K562 (cell line): ENCODE measurements around the gene PPP1R3A. TPM values are rescaled to one million over a fixed set of nuclear protein-coding genes. Genes with fewer than 3 reads are reported as not detected.

Experiments
- ATAC-seq: fragments of 200-7000 bp; cut with Tn5 transposase; 3 replicates; pipeline ENCODE4 v1.9.1; 2020; ENCODE audit warnings: moderate library complexity
- BruUV-seq: library from RNA; stranded (reverse); fragments of 400-500 nt; replicated peaks from 2 replicates; lab custom pipeline; 2021; lab: Mats Ljungman, UMichigan
- CTCF ChIA-PET: fragments of 300-600 bp; formaldehyde crosslinking; extraction: SDS; loops from one replicate; lab custom pipeline; 2021; ENCODE audit warnings: low intra/inter-chr PET ratio; lab: Yijun Ruan, JAX
- POLR2A ChIA-PET: fragments of 300-600, 350-650 bp; sonication (Branson Sonifier 250); formaldehyde crosslinking; extraction: SDS; loops from one replicate; lab custom pipeline; 2021; ENCODE audit warnings: antibody characterized with exemption, inconsistent platforms; lab: Yijun Ruan, JAX
- DNase-seq, 4 experiments: peaks; one replicate each; pipeline versions ENCODE4 v3.0.0 to v3.0.0-alpha.2; 2011 to 2018; ENCODE audit warnings: low spot score in 3 of 4, mixed read lengths in 3 of 4; ENCODE audit errors: extremely low read depth in 1 of 4
- FAIRE-seq: peaks from 2 replicates; lab custom pipeline; 2011; peaks lifted over from hg19 to GRCh38; lab: Jason Lieb, UNC
- H2AFZ ChIP-seq: 2 replicates; pipeline ENCODE4 v1.6.0; 2011; ENCODE audit warnings: low read depth, low read length, control low read depth, inconsistent platforms
- H3K27ac ChIP-seq: fragments of 200-600 bp; 3 replicates; pipeline ENCODE4 v1.8.0; 2011; ENCODE audit warnings: low read depth, mild to moderate bottlenecking, control low read depth, inconsistent platforms, low read length, moderate library complexity, mixed read lengths; ENCODE audit errors: extremely low read depth
- H3K27me3 ChIP-seq, 2 experiments: fragments of 300-600 bp in 1 of 2; 2 replicates in 1 of 2; 3 replicates in 1 of 2; pipeline versions ENCODE4 v1.6.0 to v1.8.0; 2011; ENCODE audit warnings: inconsistent platforms in 2 of 2, low read length in 2 of 2, mild to moderate bottlenecking in 1 of 2, mixed read lengths in 1 of 2, moderate library complexity in 1 of 2; ENCODE audit not compliant: control insufficient read depth in 2 of 2, insufficient read depth in 2 of 2
- H3K36me3 ChIP-seq: fragments of 300-600 bp; 3 replicates; pipeline ENCODE4 v1.8.0; 2011; ENCODE audit warnings: mild to moderate bottlenecking, low read length, inconsistent platforms; ENCODE audit not compliant: control insufficient read depth, insufficient read depth
- H3K4me1 ChIP-seq, 2 experiments: fragments of 200-600 bp in 1 of 2; replicated peaks in 1 of 2; 2 replicates in 1 of 2; 3 replicates in 1 of 2; pipeline versions ENCODE4 v1.5.1 to v1.8.0; 2011; ENCODE audit warnings: inconsistent platforms in 2 of 2, low read length in 2 of 2, mild to moderate bottlenecking in 1 of 2, mixed read lengths in 1 of 2, moderate library complexity in 1 of 2; ENCODE audit not compliant: control insufficient read depth in 2 of 2, insufficient read depth in 2 of 2
- H3K4me2 ChIP-seq: 2 replicates; pipeline ENCODE4 v1.6.1; 2011; ENCODE audit warnings: low read length, control low read depth, inconsistent platforms, mixed read lengths; ENCODE audit not compliant: insufficient read depth
- H3K4me3 ChIP-seq: fragments of 200-600 bp; sonication (generic), shearing (Covaris generic); 2 replicates; pipeline ENCODE4 v1.5.1; 2016; ENCODE audit warnings: control low read depth, inconsistent platforms
- H3K79me2 ChIP-seq: fragments of 200-600 bp; 3 replicates; pipeline ENCODE4 v1.8.0; 2011; ENCODE audit warnings: low read length, inconsistent platforms; ENCODE audit not compliant: control insufficient read depth, insufficient read depth
- H3K9ac ChIP-seq, 2 experiments: 2 replicates each; pipeline versions ENCODE4 v1.6.0 to v1.6.1; 2011; ENCODE audit warnings: low read depth in 2 of 2, low read length in 2 of 2, control low read depth in 1 of 2, inconsistent platforms in 1 of 2, mild to moderate bottlenecking in 1 of 2, mixed read lengths in 1 of 2; ENCODE audit not compliant: insufficient read depth in 1 of 2
- H3K9me1 ChIP-seq: one replicate; pipeline ENCODE4 v1.6.0; 2011; ENCODE audit warnings: inconsistent platforms, mild to moderate bottlenecking, low read length, moderate library complexity; ENCODE audit not compliant: control insufficient read depth, insufficient read depth
- H3K9me3 ChIP-seq: replicated peaks from 2 replicates; pipeline ENCODE4 v1.5.1; 2011; ENCODE audit warnings: low read depth, low read length, inconsistent platforms; ENCODE audit not compliant: control insufficient read depth, insufficient read depth
- H4K20me1 ChIP-seq: replicated peaks from 2 replicates; pipeline ENCODE4 v1.6.1; 2011; ENCODE audit warnings: low read length, inconsistent platforms, mixed read lengths; ENCODE audit not compliant: control insufficient read depth, insufficient read depth
- MTA1 ChIP-seq: fragments of 450-650 bp; IDR thresholded peaks from 2 replicates; pipeline ENCODE4 v1.6.1; 2017; ENCODE audit warnings: borderline replicate concordance
- TSC22D4 ChIP-seq: fragments of 450-650 bp; IDR thresholded peaks from 2 replicates; pipeline ENCODE4 v1.6.1; 2016; ENCODE audit warnings: missing genetic modification characterization, missing biosample characterization, control low read depth
- ZNF707 ChIP-seq: fragments of 250-450 bp; sonication (Bioruptor Pico); conservative IDR thresholded peaks from 2 replicates; pipeline ENCODE4 v1.8.0; 2022; ENCODE audit warnings: inconsistent platforms, mild to moderate bottlenecking, moderate library complexity
- whole genome bisulfite sequencing: fragments of 100-300 bp; shearing (Covaris generic); methylation state at CpG from one replicate; pipeline ENCODE4 v1.1.6; 2016; ENCODE audit warnings: low coverage, mixed read lengths; ENCODE audit not compliant: insufficient coverage; ENCODE audit errors: missing lambda C conversion rate; 5-methylcytosine and 5-hydroxymethylcytosine counted together
- in situ Hi-C: fragments of 300-500 bp; cut with MboI; formaldehyde crosslinking; loops from 4 replicates; pipeline ENCODE4 v1.15.0; 2018; ENCODE audit warnings: inconsistent platforms, mixed read lengths
- intact Hi-C: fragments of 100-400 bp; cut with micrococcal nuclease; formaldehyde crosslinking; loops from 2 replicates; pipeline ENCODE4 v1.14.2; 2022
- polyA plus RNA-seq, 8 experiments: library from polyadenylated mRNA; depleted of rRNA in 4 of 8; stranded (reverse) in 5 of 8; unstranded in 3 of 8; fragments of >200 nt; fragmentation: Nextera tagmentation in 2 of 8; fragmentation: Illumina TruSeq in 1 of 8; extraction: Ambion mirVana in 2 of 8; extraction: Trizol in 1 of 8; gene quantifications; 2 replicates each; pipeline versions ENCODE4 v1.2.1 to v1.2.3, GENCODE V29; 2011 to 2014; ENCODE audit warnings: inconsistent platforms in 1 of 8, missing spikeins in 1 of 8
- total RNA-seq, 7 experiments: library from RNA; depleted of rRNA in 6 of 7; stranded (reverse); fragments of >200 nt in 6 of 7; fragmentation: Illumina TruSeq in 2 of 7; extraction: Trizol in 2 of 7; gene quantifications; 2 replicates each; pipeline versions ENCODE4 v1.2.1 to v1.2.3, GENCODE V29; 2011 to 2021; ENCODE audit warnings: low replicate concordance in 1 of 7
- TF ChIP-seq, protein P1 (sequence below): fragments of 450-650 bp; formaldehyde crosslinking; IDR thresholded peaks from 2 replicates; pipeline ENCODE4 v1.4.0; 2022; ENCODE audit warnings: missing genetic modification characterization
- TF ChIP-seq, protein P2 (sequence below): sonication (generic); formaldehyde crosslinking; IDR thresholded peaks from 2 replicates; pipeline ENCODE4 v1.9.0; 2022; ENCODE audit warnings: mild to moderate bottlenecking, missing genetic modification reagents

The PPP1R3A gene
- total and polyA plus RNA-seq, 9 of the 15 experiments (the other 6 are each of a cell fraction or from before 2014, with no cell fraction given): 0.01 to 0.03 TPM; not detected in 7

DNA sequence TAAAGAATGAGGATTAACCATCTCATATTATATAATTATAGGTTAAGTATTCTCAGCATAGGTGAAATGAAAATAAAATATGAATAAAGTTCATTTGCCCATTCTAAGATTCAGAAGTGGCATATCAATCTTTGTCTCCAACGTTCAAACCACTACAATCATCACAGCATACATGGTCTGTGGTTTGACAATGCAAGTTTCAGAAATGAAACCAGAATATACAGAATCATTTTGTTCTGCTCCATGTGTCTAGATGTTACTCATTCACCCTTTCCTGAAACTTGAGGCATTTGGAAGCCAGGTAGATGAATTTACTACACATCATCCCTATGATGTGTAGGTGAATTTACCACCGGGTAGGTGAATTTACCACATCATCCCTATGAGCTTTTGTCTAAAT is 44.5 kb upstream of the PPP1R3A start:
- intact Hi-C loops: no loop called here
- Histone ChIP-seq H3K36me3 (no peaks in the 10 kb centered on the region), H3K9me1 (no peaks in the 10 kb centered on the region), H3K4me1 (no peaks in the 10 kb centered on the region), H4K20me1 (no peaks in the 10 kb centered on the region), H3K4me2 (no peak overlapping the region), H3K9ac (no peak overlapping the region), H3K79me2 (no peaks in the 10 kb centered on the region), H3K27me3 (no peaks in the 10 kb centered on the region), H3K9me3 (no peaks in the 10 kb centered on the region; the same call in 1 of the 2 replicates), H2AFZ (no peak overlapping the region), H3K27ac (no peak overlapping the region), H3K4me3 (no peak overlapping the region)
- BruUV-seq: no TSS peak
- 0% methylated on average over 2 of the region's 2 CpGs for WGBS
- in situ Hi-C loops: no loop called here
- POLR2A ChIA-PET: no interaction called here
- ATAC-seq: no peak
- TF ChIP-seq TSC22D4 (tag) (no peak), MTA1 (no peak)
- FAIRE-seq: no peak
- CTCF ChIA-PET: no interaction called here
- DNase-seq: no peak

DNA sequence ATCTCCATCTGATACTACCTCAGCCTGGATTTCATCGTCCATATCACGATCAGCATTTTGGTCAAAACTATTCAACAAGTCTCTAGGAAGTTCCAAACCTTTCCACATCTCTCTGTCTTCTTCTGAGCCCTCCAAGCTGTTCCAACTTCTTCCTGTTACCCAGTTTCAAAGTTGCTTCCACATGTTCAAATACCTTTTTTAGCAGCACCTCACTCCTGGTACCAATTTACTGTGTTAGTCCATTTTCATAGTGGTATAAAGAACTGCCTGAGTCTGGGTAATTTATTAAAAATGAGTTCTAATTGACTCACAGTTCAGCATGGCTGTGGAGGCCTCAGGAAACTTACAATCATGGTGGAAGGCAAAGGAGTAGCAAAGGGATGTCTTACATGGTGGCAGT is 41.1 kb upstream of the PPP1R3A start:
- DNase-seq: no peak
- no peaks in the 10 kb centered on the region for H3K9me1 ChIP-seq
- 6% methylated on average over 2 of the region's 2 CpGs for WGBS
- no peak for FAIRE-seq
- no peak overlapping the region for H3K4me2 ChIP-seq
- POLR2A ChIA-PET: no interaction called here
- H3K36me3 ChIP-seq: no peaks in the 10 kb centered on the region
- no peaks in the 10 kb centered on the region; the same call in 1 of the 2 replicates for H3K9me3 ChIP-seq
- H3K79me2 ChIP-seq: no peaks in the 10 kb centered on the region
- no peaks in the 10 kb centered on the region for H4K20me1 ChIP-seq
- BruUV-seq: no TSS peak
- H3K4me1 ChIP-seq: no peaks in the 10 kb centered on the region
- no peak overlapping the region for H3K9ac ChIP-seq
- CTCF ChIA-PET: no interaction called here
- no peak for ATAC-seq
- intact Hi-C loops: no loop called here
- H2AFZ ChIP-seq: no peak overlapping the region
- TF ChIP-seq, protein P1, sequence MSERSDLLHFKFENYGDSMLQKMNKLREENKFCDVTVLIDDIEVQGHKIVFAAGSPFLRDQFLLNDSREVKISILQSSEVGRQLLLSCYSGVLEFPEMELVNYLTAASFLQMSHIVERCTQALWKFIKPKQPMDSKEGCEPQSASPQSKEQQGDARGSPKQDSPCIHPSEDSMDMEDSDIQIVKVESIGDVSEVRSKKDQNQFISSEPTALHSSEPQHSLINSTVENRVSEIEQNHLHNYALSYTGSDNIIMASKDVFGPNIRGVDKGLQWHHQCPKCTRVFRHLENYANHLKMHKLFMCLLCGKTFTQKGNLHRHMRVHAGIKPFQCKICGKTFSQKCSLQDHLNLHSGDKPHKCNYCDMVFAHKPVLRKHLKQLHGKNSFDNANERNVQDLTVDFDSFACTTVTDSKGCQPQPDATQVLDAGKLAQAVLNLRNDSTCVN (CRISPR knock-in tag): no peak
- TF ChIP-seq, protein P2, sequence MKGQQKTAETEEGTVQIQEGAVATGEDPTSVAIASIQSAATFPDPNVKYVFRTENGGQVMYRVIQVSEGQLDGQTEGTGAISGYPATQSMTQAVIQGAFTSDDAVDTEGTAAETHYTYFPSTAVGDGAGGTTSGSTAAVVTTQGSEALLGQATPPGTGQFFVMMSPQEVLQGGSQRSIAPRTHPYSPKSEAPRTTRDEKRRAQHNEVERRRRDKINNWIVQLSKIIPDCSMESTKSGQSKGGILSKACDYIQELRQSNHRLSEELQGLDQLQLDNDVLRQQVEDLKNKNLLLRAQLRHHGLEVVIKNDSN: no peak
- peak; percentile 92 for TF ChIP-seq ZNF707 (CRISPR knock-in tag)
- TF ChIP-seq, all 486 proteins: peak for 1
- H3K27me3 ChIP-seq: no peaks in the 10 kb centered on the region
- no peak overlapping the region for H3K4me3 ChIP-seq
- H3K27ac ChIP-seq: no peak overlapping the region
- in situ Hi-C loops: no loop called here
